Glutamatergic neuron (in vitro differentiated cells): Measurements from ENCODE around the gene HSP90AB1. TPM values are rescaled to one million over a fixed set of nuclear protein-coding genes. Genes with fewer than 3 reads are reported as not detected.

Experiments used
- DNase-seq: peaks from one replicate; pipeline ENCODE4 v3.0.0; 2022
- H3K27ac Mint-ChIP-seq: one replicate; pipeline ENCODE4 v1.8.0; 2020; ENCODE audit warnings: mild to moderate bottlenecking, mixed read lengths, inconsistent platforms; ENCODE audit not compliant: unreplicated experiment
- H3K27me3 Mint-ChIP-seq: one replicate; pipeline ENCODE4 v1.8.0; 2020; ENCODE audit warnings: mild to moderate bottlenecking, moderate library complexity, mixed read lengths, inconsistent platforms; ENCODE audit not compliant: unreplicated experiment
- H3K36me3 Mint-ChIP-seq: one replicate; pipeline ENCODE4 v1.8.0; 2020; ENCODE audit warnings: mild to moderate bottlenecking, mixed read lengths, inconsistent platforms; ENCODE audit not compliant: unreplicated experiment
- H3K4me1 Mint-ChIP-seq: one replicate; pipeline ENCODE4 v1.8.0; 2020; ENCODE audit warnings: mild to moderate bottlenecking, low read depth, mixed read lengths, inconsistent platforms; ENCODE audit not compliant: unreplicated experiment
- H3K4me3 Mint-ChIP-seq: one replicate; pipeline ENCODE4 v1.8.0; 2020; ENCODE audit warnings: mild to moderate bottlenecking, mixed read lengths, inconsistent platforms; ENCODE audit not compliant: unreplicated experiment
- H3K9me3 Mint-ChIP-seq: one replicate; pipeline ENCODE4 v1.8.0; 2020; ENCODE audit warnings: mild to moderate bottlenecking, moderate library complexity, mixed read lengths, inconsistent platforms; ENCODE audit not compliant: unreplicated experiment
- CTCF ChIP-seq: fragments of 200-600 bp; sonication (generic); IDR thresholded peaks from one replicate; pipeline ENCODE4 v1.5.0; 2021; ENCODE audit not compliant: partially characterized antibody, unreplicated experiment
- total RNA-seq: library from RNA; stranded (reverse); fragmentation: NEBNext Ultra II Directional; extraction: Animal tissue kit (Norgen Biotek cat#: 25700); gene quantifications from one replicate; pipeline ENCODE4 v1.2.1, GENCODE V29; 2021; ENCODE audit not compliant: unreplicated experiment

The HSP90AB1 gene
- total RNA-seq, 1 donor from 2014 or later = 771 TPM

GRCh38 chr6:44286747-44287146, 39.8 kb downstream of the HSP90AB1 start:
- no peak for DNase-seq
- peaks cover 12% of the 10 kb centered on the region for H3K4me1 Mint-ChIP-seq
- H3K36me3 Mint-ChIP-seq = peaks cover 10% of the 10 kb centered on the region
- TF ChIP-seq CTCF = no peak
- H3K27me3 Mint-ChIP-seq = peaks cover 18% of the 10 kb centered on the region
- peak overlapping the region; percentile 5 for H3K27ac Mint-ChIP-seq
- no peak overlapping the region for H3K4me3 Mint-ChIP-seq
- H3K9me3 Mint-ChIP-seq = peaks cover 11% of the 10 kb centered on the region

- Mint-ChIP-seq H3K27me3 (peaks cover 14% of the 10 kb centered on the region), H3K36me3 (peaks cover 4% of the 10 kb centered on the region), H3K27ac (no peak overlapping the region), H3K9me3 (peaks cover 10% of the 10 kb centered on the region), H3K4me1 (peaks cover 6% of the 10 kb centered on the region), H3K4me3 (peak overlapping the region; percentile 46)
- TF ChIP-seq CTCF = no peak
- DNase-seq = no peak
Measured at GRCh38 chr6:44289726-44290260, 42.9 kb downstream of the HSP90AB1 start.

GRCh38 chr6:44291841-44292240, 44.9 kb downstream of the HSP90AB1 start:
- H3K27ac Mint-ChIP-seq = no peak overlapping the region
- peaks cover 4% of the 10 kb centered on the region for H3K4me1 Mint-ChIP-seq
- no peak for DNase-seq
- TF ChIP-seq CTCF = no peak
- no peak overlapping the region for H3K4me3 Mint-ChIP-seq
- peaks cover 4% of the 10 kb centered on the region for H3K36me3 Mint-ChIP-seq
- peaks cover 19% of the 10 kb centered on the region for H3K27me3 Mint-ChIP-seq
- peaks cover 10% of the 10 kb centered on the region for H3K9me3 Mint-ChIP-seq

GRCh38 chr6:44292661-44293365, 45.9 kb downstream of the HSP90AB1 start:
- no peak for DNase-seq
- Mint-ChIP-seq H3K9me3 (peaks cover 8% of the 10 kb centered on the region), H3K4me3 (no peak overlapping the region), H3K27ac (no peak overlapping the region), H3K27me3 (peaks cover 17% of the 10 kb centered on the region), H3K4me1 (peaks cover 4% of the 10 kb centered on the region), H3K36me3 (peaks cover 2% of the 10 kb centered on the region)
- no peak for TF ChIP-seq CTCF
